Skeletal muscle satellite cell (primary cell): ENCODE measurements around the gene RPP40.
"Not testable (repeated sequence)": the region's sequence is repeated elsewhere in the genome, so short reads cannot be mapped to it uniquely, and the experiment has no call there.

Experiments
- H3K27me3 ChIP-seq: 2 replicates; pipeline ENCODE4 v1.7.0; 2013; ENCODE audit warnings: low read length; ENCODE audit not compliant: control insufficient read depth, insufficient read depth
- H3K36me3 ChIP-seq: 2 replicates; pipeline ENCODE4 v1.7.0; 2013; ENCODE audit warnings: mild to moderate bottlenecking, control low read depth, low read length; ENCODE audit not compliant: insufficient read depth
- H3K4me1 ChIP-seq: 2 replicates; pipeline ENCODE4 v1.7.0; 2013; ENCODE audit warnings: low read length; ENCODE audit not compliant: control insufficient read depth, insufficient read depth
- H3K4me2 ChIP-seq: 2 replicates; pipeline ENCODE4 v1.7.0; 2013; ENCODE audit warnings: mild to moderate bottlenecking, low read length
- H3K4me3 ChIP-seq: 2 replicates; pipeline ENCODE4 v1.7.0; 2013; ENCODE audit warnings: low read length
- H3K9ac ChIP-seq: 2 replicates; pipeline ENCODE4 v1.7.0; 2013; ENCODE audit warnings: mild to moderate bottlenecking, low read depth, low read length, moderate library complexity
- H3K9me3 ChIP-seq: replicated peaks from 2 replicates; pipeline ENCODE4 v1.7.0; 2013; ENCODE audit warnings: mild to moderate bottlenecking, control low read depth, low read length

The RPP40 gene

DNA sequence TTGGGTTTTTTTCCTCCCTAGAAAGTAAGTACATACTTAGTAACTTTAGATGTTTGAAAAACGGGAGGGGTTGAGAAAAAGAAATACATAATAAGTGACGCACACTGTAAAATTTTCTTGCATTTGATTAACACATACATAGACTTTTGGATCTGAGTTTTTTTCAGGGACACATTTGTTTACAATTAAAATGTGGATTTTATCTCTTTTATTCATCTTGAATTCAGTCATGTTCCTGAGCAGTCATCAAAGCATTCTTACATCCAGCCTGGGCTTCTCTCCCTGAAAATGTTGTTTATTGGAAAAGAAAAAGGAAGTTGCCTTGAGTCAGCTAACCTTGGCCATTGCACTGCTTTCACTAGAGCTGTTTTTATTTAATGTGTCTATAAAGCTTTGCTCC is 8.7 kb upstream of the RPP40 start:
- H3K9ac ChIP-seq = no peak overlapping the region
- H3K9me3 ChIP-seq = no peaks in the 10 kb centered on the region
- H3K4me3 ChIP-seq = no peak overlapping the region

DNA sequence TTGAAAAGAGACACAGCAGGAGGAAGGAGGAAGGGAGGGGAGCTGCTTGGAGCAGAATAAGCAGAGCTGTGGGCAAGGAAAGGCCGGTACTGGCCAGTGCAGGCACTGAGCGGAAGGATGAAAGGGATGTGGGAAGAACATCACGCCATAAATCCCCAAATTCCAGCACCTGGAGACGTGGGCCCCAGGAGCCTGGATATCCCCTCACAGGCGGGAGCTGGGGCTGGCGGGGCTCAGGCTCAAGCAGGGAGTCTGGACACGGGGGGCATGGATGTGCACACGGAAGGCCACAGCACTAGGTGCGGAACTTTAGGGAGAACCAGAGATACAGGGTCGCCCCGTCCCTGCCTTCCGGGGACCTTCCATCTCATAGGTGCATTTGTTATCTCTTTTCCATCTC is 7.5 kb upstream of the RPP40 start:
- Histone ChIP-seq H3K27me3 (no peaks in the 10 kb centered on the region), H3K36me3 (no peaks in the 10 kb centered on the region), H3K4me1 (no peaks in the 10 kb centered on the region), H3K4me2 (no peak overlapping the region), H3K9ac (no peak overlapping the region), H3K9me3 (no peaks in the 10 kb centered on the region), H3K4me3 (no peak overlapping the region)

More for the DNA sequence above, 8.7 kb upstream of the RPP40 start:
- Histone ChIP-seq H3K4me1 (no peaks in the 10 kb centered on the region), H3K4me2 (no peak overlapping the region), H3K27me3 (no peaks in the 10 kb centered on the region), H3K36me3 (no peaks in the 10 kb centered on the region)

DNA sequence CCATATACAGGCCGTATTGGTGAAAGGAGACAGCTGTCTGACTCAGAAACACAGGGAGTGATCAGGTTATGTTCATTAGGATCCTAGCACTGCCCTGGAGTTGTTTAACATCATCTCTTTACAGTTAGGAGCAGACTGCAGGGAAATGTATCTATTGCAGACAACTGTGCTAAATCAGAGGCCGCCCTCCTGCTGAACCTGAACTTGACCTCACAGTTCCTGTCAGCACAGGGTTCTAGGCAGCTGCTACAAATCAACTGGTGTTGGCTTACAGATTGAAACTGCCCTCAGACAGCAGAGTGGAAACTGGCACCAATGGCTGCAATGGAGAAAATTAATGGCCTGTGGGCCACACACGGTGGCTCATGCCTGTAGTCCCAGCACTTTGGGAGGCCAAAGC is 3.7 kb upstream of the RPP40 start:
- Histone ChIP-seq H3K9me3 (no peaks in the 10 kb centered on the region), H3K9ac (no peak overlapping the region), H3K27me3 (no peaks in the 10 kb centered on the region), H3K4me1 (peaks cover 8% of the 10 kb centered on the region), H3K36me3 (no peaks in the 10 kb centered on the region), H3K4me2 (no peak overlapping the region), H3K4me3 (no peak overlapping the region)

DNA sequence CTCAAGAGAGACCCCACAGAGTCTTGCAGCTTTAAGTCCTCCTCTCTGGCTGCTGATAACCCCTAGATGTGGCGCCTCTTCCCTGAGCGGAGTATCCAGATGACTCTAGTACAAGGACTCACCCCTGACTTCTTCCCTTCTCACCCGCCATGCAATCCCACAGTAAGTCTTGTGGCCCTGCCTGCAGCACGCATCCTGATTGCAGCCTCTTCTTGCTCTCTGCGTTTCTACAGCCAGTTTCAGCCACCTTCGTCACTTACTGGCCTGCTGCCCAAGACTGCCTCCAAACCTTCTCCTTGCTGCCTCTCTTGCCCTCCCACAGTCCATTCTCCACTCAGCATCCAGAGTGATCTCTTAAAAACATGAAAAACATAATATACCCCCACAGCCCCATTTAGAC is 2.4 kb upstream of the RPP40 start:
- Histone ChIP-seq H3K9ac (no peak overlapping the region), H3K4me2 (no peak overlapping the region), H3K4me3 (no peak overlapping the region), H3K9me3 (no peaks in the 10 kb centered on the region), H3K4me1 (peaks cover 8% of the 10 kb centered on the region), H3K36me3 (peaks cover 8% of the 10 kb centered on the region), H3K27me3 (no peaks in the 10 kb centered on the region)

DNA sequence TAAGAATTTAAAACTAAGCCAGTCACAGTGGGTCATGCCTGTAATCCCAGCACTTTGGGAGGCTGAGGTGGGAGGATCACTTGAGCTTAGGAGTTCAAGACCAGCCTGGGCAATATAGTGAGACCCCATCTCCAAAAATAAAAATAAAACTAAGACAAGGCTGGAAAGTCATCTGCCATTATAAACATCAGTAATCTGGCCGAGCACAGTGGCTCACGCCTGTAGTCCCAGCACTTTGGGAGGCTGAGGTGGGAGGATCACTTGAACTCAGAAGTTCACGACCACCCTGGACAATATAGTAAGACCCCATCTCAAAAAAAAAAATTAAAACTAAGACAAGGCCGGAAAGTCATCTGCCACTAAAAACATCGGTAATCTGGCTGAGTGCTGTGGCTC is 1.2 kb upstream of the RPP40 start:
- not testable (repeated sequence) for H3K4me2 ChIP-seq, H3K9ac ChIP-seq, H3K4me3 ChIP-seq, H3K9me3 ChIP-seq, H3K27me3 ChIP-seq, H3K4me1 ChIP-seq
- H3K36me3 ChIP-seq = peaks cover 15% of the 10 kb centered on the region

DNA sequence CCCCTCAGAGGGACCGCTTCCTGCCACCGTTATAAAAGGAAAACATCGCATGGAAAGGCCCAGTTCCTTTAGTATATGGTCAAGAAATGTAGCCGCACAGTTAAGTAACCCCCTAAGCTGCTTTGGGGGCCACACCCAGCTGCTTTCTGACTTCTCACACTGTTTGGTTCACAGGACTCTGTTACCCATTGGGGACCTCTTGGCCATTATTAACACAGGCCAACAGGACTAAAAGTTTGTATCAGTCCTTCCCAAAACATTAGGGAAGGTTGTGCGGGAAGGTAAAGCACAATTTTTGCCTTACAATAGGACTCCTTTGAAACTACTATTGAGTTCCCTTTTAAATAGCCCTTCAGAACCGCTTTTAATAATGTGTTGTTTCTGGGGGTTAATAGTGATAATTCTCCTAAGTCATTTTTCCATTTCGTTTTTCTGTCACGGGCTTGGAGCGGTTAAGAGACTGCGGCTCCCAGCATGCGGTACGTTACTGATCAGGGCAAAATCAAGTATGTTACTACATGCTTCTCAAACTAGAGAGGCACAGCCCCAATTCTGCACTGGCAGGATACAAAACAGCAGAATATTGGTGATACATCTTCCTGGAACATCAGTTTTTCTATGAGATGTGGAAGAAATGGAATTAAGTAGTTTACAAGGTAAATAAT is 668 bp upstream of the RPP40 start:
- Histone ChIP-seq H3K4me1 (peaks cover 8% of the 10 kb centered on the region), H3K9ac (peak overlapping the region; percentile 93), H3K4me2 (peak overlapping the region; percentile 98), H3K4me3 (peak overlapping the region; percentile 98), H3K27me3 (no peaks in the 10 kb centered on the region), H3K9me3 (no peaks in the 10 kb centered on the region), H3K36me3 (peaks cover 19% of the 10 kb centered on the region)

DNA sequence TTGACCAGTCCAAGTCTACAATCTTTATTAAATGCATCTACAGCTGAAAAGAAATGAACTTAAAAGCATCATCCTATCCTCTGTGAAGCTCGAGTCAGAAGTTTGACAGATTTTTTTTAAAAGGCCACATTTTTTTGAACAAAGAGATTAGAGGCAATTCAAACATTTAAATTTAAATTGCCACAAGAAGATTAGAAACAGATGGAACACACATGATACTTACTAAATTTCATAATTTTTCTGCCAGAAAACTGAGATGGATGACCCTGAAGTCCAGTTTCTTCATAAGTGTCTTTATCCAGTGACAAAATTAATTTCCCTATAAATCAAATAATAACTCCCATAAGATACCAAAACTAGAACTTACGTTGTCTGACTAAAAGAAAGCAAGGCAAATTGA is 4.3 kb downstream of the RPP40 start:
- Histone ChIP-seq H3K9me3 (no peaks in the 10 kb centered on the region), H3K9ac (no peak overlapping the region), H3K4me1 (peaks cover 6% of the 10 kb centered on the region), H3K36me3 (peaks cover 35% of the 10 kb centered on the region), H3K4me2 (no peak overlapping the region), H3K4me3 (no peak overlapping the region), H3K27me3 (no peaks in the 10 kb centered on the region)

DNA sequence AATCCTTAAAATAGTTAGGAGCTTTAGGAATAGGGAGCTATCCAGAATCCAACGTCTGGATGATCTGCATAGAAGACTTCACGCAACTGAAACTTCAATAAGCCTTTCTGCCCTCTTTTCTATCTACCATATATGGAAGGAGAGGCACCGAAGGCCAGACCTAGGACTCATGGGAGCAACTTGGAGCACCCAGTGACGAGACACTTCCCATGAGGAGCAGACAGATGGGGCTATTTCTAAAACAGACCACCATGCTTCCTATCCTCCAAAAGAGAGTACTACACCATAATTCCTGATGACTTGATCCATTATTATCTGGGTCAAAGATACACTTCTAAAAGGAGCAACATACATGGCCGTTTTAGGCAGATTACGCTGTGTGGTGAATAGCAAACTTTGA is 6.0 kb downstream of the RPP40 start:
- H3K4me1 ChIP-seq = no peaks in the 10 kb centered on the region
- H3K4me2 ChIP-seq = no peak overlapping the region
- no peaks in the 10 kb centered on the region for H3K9me3 ChIP-seq
- H3K27me3 ChIP-seq = no peaks in the 10 kb centered on the region
- peaks cover 35% of the 10 kb centered on the region for H3K36me3 ChIP-seq
- H3K9ac ChIP-seq = no peak overlapping the region
- H3K4me3 ChIP-seq = no peak overlapping the region

DNA sequence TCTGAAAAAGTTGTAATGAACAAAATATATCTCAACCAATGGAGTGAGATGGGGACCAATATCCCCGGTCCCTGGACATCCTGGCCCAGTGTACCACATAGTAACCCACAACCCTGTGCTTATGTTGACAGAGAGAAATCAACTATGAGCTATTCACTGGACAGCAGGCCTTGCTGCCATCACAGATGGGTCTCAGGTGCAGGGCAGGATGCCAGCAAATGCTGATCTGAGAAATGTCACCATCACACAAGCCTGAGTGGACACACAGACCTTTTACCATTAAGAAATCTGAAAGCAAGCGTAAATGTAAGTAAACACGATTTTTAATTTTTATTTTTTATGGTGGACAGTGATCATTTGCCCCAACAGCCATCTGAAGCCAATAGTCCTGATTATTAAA is 9.1 kb downstream of the RPP40 start:
- Histone ChIP-seq H3K9me3 (no peaks in the 10 kb centered on the region), H3K4me2 (no peak overlapping the region), H3K4me3 (no peak overlapping the region), H3K27me3 (no peaks in the 10 kb centered on the region), H3K9ac (no peak overlapping the region), H3K4me1 (no peaks in the 10 kb centered on the region), H3K36me3 (peaks cover 19% of the 10 kb centered on the region)

DNA sequence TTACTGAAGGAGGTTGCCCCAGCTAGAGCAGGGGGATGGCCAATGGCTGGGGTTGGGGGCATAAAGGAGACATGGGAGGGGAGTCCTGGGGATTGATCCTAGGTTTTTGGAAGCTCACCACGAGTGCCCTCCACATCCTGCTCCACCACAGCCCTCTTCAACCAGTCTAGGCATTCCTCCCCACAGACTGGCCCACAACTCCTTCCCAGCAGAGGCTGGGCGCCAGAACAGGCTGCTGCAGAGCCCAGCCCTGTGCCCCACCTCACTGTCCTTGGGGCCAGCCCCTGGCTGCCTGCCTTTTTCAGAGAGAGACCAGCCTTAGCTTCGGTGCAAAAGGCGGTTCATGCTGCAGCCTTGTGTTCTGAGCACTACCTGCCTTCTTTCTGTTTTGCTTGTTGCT is 16.4 kb downstream of the RPP40 start:
- no peak overlapping the region for H3K4me2 ChIP-seq
- no peaks in the 10 kb centered on the region for H3K36me3 ChIP-seq
- no peaks in the 10 kb centered on the region for H3K4me1 ChIP-seq
- H3K27me3 ChIP-seq = no peaks in the 10 kb centered on the region
- H3K9ac ChIP-seq = no peak overlapping the region
- H3K4me3 ChIP-seq = no peak overlapping the region
- H3K9me3 ChIP-seq = no peaks in the 10 kb centered on the region

DNA sequence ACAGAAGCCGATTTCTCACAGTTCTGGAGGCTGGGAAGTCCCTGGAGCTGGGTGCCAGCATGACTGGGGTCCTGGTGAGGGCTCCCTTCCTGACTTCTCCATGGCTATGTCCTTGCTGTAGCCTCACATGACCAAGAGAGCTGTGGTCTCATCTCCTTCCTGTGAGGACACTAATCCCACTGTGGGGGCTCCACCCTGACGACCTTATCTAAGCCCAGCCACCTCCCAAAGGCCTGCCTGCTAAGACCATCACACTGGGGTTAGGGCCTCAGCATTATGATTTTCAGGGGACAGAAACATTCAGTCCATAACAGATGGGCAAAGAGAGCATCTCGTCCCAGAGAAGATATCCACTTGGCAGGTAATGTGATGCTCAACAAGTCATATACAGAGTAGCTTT is 16.8 kb downstream of the RPP40 start:
- Histone ChIP-seq H3K9ac (no peak overlapping the region), H3K4me1 (no peaks in the 10 kb centered on the region), H3K27me3 (no peaks in the 10 kb centered on the region), H3K36me3 (no peaks in the 10 kb centered on the region), H3K4me2 (no peak overlapping the region), H3K9me3 (no peaks in the 10 kb centered on the region), H3K4me3 (no peak overlapping the region)

DNA sequence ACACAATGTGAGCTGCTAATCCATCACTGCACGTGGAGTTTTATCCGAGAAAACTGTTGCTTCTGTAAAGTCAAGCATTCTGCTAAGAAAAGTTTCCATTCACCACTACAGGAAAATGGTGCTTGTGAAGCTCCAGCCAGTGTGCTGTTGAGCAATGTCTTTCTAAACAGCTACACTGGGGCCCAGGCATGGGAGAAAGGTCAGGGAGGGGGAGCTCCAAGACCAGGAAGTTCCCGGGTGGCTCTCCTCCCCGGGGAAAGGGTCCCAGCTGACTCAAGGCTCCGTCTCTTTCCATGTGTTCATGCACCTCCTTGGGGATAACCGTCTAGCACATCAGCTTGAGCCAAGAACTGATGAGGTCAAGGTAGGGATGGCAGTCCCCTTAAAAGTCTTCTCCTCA is 20.5 kb downstream of the RPP40 start:
- Histone ChIP-seq H3K9ac (no peak overlapping the region), H3K27me3 (no peaks in the 10 kb centered on the region), H3K4me2 (no peak overlapping the region), H3K36me3 (no peaks in the 10 kb centered on the region), H3K4me3 (no peak overlapping the region), H3K9me3 (peaks cover 3% of the 10 kb centered on the region), H3K4me1 (no peaks in the 10 kb centered on the region)
